ENCODE results near the gene NEDD4.

The NEDD4 gene

DNA sequence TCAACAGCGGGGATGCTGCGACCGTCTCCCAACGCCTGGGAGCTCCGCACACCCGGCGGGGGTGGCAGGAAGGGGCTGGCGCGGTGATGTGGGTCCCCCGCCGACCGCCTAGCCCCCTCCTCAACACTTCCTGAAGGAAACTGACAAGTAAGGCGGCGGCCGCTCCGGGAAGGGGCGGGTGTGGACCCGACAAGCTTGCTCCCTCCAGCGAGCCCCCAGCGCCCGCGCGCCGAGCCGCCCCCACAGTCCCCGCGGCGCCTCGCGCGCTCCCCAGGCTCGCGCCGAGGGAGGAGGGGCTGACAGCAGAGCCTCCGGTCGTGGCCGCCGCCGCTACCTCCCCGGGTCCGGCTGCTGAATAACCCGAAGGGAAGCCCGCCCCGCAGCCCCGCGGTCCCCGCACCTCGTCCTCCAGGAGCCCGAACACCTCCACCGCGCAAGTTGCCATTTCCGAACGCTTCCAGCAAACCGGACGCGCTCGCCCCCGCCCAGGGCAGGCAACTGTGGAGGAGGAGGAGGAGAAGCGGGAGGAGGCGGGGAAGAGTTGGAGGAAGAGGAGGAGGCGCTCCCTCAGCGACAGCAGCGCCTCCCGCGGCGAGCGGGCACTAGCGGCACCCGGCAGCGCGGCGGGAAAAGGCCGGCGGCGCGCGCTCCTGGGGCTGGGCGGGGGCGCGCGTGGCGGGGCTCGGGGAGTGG is at the start of gene NEDD4:
TSS of gene NEDD4 (minus strand) at position 502 of the 693 bp plus-strand sequence. CDS start at position 445, 57 bp downstream.
- TF ChIP-seq, protein P1, sequence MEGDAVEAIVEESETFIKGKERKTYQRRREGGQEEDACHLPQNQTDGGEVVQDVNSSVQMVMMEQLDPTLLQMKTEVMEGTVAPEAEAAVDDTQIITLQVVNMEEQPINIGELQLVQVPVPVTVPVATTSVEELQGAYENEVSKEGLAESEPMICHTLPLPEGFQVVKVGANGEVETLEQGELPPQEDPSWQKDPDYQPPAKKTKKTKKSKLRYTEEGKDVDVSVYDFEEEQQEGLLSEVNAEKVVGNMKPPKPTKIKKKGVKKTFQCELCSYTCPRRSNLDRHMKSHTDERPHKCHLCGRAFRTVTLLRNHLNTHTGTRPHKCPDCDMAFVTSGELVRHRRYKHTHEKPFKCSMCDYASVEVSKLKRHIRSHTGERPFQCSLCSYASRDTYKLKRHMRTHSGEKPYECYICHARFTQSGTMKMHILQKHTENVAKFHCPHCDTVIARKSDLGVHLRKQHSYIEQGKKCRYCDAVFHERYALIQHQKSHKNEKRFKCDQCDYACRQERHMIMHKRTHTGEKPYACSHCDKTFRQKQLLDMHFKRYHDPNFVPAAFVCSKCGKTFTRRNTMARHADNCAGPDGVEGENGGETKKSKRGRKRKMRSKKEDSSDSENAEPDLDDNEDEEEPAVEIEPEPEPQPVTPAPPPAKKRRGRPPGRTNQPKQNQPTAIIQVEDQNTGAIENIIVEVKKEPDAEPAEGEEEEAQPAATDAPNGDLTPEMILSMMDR (IDR thresholded peaks at IDR 0.05; ENCODE audit: low read depth, low read length): peak; percentile 43
- peak; percentile 67 for DNase-seq (ENCODE audit: extremely low read depth, low read depth)

DNA sequence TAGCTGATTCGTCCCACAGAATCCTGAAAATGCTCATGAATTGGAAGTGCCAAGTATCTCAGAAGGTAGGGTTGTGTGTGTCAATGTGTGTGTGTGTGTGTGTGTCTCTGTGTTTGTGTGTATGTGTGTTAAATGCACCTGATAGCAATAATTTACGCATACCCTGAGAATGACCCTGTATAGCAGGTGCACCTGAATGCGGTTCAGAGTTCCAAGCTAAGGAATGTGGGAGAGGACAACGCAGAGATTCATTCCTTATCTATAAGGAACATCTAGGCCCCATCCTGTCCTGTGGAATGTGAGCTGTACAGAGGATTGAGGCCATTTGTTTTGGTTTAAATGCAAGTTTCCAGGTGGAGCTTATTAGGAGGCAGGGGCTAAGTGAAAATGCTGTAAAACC is 49.1 kb upstream of the NEDD4 start:
- TF ChIP-seq, protein P1 (IDR thresholded peaks at IDR 0.05; ENCODE audit: low read depth, low read length): no peak
- DNase-seq (ENCODE audit: extremely low read depth, low read depth): no peak

DNA sequence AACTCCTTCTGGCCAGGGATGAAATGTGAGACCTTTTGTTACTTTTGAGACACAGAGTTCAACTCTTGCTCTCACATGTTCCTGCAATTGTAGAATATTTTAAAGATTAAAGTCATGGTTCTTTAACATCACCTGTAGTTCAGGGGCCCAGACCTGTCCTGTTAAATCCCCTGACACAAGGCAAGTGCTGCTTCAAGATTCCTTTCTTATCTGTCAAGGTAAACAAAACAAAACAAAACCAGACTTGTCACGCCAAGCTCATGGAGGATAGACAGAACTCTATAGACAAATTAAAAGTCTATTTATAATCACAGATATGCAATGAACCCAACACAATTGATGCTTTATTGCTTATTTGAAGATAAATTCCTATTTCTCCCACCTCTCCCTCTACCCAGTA is 48.6 kb upstream of the NEDD4 start:
- no peak for DNase-seq (ENCODE audit: extremely low read depth, low read depth)
- TF ChIP-seq, protein P1 (IDR thresholded peaks at IDR 0.05; ENCODE audit: low read depth, low read length): no peak

DNA sequence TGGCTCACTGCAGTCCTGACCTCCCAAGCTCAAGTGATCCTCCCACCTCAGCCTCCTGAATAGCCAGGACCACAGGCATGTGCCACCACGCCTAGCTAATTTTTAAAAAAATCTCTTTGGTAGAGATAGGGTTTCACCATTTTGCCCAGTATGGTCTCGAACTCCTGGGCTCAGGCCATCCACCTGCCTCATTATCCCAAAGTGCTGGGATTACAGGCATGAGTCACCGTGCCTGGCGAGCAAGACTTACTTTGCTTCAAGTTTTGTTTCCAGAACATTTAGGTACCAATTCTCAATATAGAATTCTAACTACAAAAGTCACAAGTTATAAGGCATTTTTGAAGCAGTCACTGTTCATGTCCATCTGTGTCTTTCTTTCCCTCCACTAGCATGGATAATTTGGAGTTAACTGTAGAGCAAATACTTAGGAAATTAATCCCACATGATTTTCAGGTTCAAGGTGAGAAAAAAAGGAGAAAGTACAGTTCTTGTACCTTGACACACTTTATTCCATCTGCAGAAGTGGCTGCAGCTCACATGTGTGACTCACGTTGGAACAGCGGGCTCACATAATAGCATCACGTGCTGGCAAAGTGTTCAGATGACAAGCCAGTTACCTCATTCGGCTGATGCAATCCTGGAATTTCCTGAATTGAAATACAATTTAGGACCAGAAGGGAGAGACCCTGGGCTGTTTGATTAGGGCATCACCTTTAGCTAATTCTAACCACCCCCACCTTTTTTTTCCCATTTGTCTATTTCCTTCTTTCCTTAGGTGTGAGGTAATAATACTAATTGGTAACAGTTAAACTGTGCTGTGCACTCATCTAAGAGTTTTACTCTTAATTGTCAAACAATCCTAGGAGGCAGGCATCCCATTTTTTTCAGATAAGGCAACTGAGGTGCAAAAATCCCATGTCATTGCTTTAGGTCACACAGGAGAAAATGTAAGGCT is 46.9 kb upstream of the NEDD4 start:
- TF ChIP-seq, protein P1 (IDR thresholded peaks at IDR 0.05; ENCODE audit: low read depth, low read length): no peak
- DNase-seq (ENCODE audit: extremely low read depth, low read depth): peak; percentile 80

DNA sequence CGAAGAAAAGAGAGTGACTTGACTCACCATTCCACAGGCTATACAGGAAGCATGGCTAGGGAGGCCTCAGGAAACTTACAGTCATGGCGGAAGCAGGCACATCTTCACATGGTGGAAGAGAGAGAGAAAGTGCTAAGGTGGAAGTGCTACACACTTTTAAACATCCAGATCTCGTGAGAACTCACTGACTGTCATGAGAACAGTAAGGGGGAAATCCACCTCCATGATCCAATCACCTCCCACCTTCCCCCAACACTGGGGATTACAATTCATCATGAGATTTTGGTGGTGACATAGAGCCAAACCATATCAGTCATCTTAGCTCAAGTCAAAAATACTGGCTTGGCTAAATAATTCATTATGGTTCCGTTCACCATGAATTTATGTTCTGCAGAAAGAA is 45.3 kb upstream of the NEDD4 start:
- TF ChIP-seq, protein P1 (IDR thresholded peaks at IDR 0.05; ENCODE audit: low read depth, low read length): no peak
- DNase-seq (ENCODE audit: extremely low read depth, low read depth): no peak

DNA sequence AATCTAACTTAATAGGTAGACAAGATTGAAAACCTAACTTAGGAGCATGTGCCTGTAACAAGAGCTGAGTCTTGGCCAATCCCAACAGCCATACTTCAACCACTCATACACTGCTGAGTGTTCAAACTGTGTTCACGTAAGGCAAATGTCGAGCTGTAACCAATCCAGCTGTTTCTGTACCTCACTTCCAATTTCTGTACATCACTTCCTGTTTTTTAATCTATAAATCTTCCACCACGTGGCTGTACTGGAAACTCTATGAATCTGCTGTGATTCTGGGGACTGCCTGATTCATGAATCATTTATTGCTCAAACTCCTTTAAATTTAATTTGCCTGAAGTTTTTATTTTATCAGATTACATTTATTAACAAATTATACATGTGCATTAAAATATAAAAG is 44.6 kb upstream of the NEDD4 start:
- DNase-seq (ENCODE audit: extremely low read depth, low read depth): no peak
- TF ChIP-seq, protein P1 (IDR thresholded peaks at IDR 0.05; ENCODE audit: low read depth, low read length): no peak

DNA sequence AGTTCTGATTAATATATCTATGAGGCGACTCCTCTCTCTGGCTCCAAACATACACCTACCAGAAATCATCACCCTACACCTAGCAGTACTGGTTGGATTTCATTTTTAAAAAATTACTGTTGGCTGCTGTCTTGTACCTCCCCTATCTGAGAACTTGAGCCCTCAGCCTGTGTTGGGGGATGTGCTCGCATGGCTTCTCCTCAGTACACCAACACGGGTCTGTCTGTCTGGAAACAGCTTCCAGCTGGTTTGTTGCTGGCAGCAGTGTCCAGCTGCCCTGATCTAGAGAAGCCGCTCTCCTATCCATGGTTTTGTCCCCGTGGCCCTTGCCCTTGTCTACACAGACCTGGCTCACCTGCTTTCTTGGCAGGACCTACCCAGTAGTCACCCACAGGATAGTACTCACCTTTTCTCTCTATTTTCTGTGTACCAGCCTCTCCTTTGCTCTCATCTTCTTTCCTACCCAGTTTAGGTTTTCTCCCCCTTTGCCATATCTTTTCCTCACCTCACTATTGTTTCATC is 43.2 kb upstream of the NEDD4 start:
- TF ChIP-seq, protein P1 (IDR thresholded peaks at IDR 0.05; ENCODE audit: low read depth, low read length): no peak
- no peak for DNase-seq (ENCODE audit: extremely low read depth, low read depth)

Data from AG09319 (cell line).